ENCODE results near the gene AHCYL2.
"Not testable (repeated sequence)": the region's sequence is repeated elsewhere in the genome, so short reads cannot be mapped to it uniquely, and the experiment has no call there.

The AHCYL2 gene

DNA sequence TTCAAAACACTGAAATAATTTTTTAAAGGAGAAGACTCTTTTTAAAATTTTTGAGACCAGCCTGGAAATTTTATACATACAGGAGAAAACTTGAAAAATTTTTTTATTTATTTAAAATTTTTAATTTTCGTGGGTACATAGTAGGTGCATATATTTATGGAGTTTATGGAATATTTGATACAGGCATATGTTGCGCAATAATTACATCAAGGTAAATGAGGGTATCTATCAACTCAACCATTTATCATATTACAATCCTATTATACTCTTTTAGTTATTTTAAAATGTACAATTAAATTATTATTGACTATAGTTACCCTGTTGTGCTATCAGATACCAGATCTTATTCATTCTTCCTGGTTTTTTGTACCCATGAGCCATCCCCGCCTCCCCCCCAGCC is 75.1 kb downstream of the AHCYL2 start:
- in situ Hi-C loops (cut with MboI; ENCODE audit: low sequenced_read_pairs): loop anchor here (5.0 kb wide), 1 partner anchor 78 kb away; no protein-coding TSS in a partner anchor
- Histone ChIP-seq H3K4me1 (peaks cover 8% of the 10 kb centered on the region), H3K27me3 (ENCODE audit: low read depth) (no peaks in the 10 kb centered on the region), H3K4me3 (no peak overlapping the region), H3K36me3 (replicated peaks) (no peaks in the 10 kb centered on the region), H3K9me3 (no peaks in the 10 kb centered on the region)
- no peak for DNase-seq (ENCODE audit: low spot score in 2 of 2)

- H3K4me1 ChIP-seq; DNase-seq (ENCODE audit: low spot score in 2 of 2); H3K27me3 ChIP-seq (ENCODE audit: low read depth); H3K36me3 ChIP-seq (replicated peaks); H3K4me3 ChIP-seq; H3K9me3 ChIP-seq; in situ Hi-C loops (cut with MboI; ENCODE audit: low sequenced_read_pairs): not testable (repeated sequence)
Observed at GRCh38 chr7:129300299-129300698, 75.5 kb downstream of the AHCYL2 start.

DNA sequence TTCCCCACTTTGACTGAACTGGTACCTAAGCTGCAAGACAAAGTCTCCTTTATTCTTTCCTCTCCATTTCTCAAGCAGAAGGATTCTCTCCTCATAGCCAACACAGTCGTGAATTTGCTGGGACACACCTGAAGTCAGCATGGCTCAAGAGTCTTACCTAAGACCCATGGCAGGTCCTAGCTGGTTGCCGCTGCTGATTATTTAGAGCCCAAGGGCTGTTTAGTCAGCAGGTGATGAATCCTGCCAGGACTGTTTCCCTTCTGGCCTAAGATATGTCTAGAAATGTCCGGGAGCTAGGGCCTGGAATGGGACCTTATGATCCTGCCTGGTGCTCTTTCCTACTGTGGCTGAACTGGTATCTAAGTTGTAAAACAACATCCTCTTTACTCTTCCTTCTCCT is 82.8 kb downstream of the AHCYL2 start:
- H3K36me3 ChIP-seq (replicated peaks): no peaks in the 10 kb centered on the region
- DNase-seq (ENCODE audit: low spot score in 2 of 2): no peak
- peaks cover 13% of the 10 kb centered on the region for H3K4me1 ChIP-seq
- H3K27me3 ChIP-seq (ENCODE audit: low read depth): no peaks in the 10 kb centered on the region
- no peaks in the 10 kb centered on the region for H3K9me3 ChIP-seq
- H3K4me3 ChIP-seq: no peak overlapping the region
- in situ Hi-C loops (cut with MboI; ENCODE audit: low sequenced_read_pairs): no loop called here

GRCh38 chr7:129308047-129308446 is 83.2 kb downstream of the AHCYL2 start:
- Histone ChIP-seq H3K27me3 (ENCODE audit: low read depth) (no peaks in the 10 kb centered on the region), H3K4me3 (no peak overlapping the region), H3K36me3 (replicated peaks) (no peaks in the 10 kb centered on the region), H3K9me3 (no peaks in the 10 kb centered on the region), H3K4me1 (peaks cover 13% of the 10 kb centered on the region)
- no peak for DNase-seq (ENCODE audit: low spot score in 2 of 2)
- in situ Hi-C loops (cut with MboI; ENCODE audit: low sequenced_read_pairs): no loop called here

GRCh38 chr7:129311429-129311828 is 86.6 kb downstream of the AHCYL2 start:
- peak; percentile 33 to 47 for DNase-seq (ENCODE audit: low spot score in 2 of 2)
- no peaks in the 10 kb centered on the region for H3K27me3 ChIP-seq (ENCODE audit: low read depth)
- H3K4me3 ChIP-seq: no peak overlapping the region
- H3K9me3 ChIP-seq: no peaks in the 10 kb centered on the region
- peaks cover 9% of the 10 kb centered on the region for H3K4me1 ChIP-seq
- no peaks in the 10 kb centered on the region for H3K36me3 ChIP-seq (replicated peaks)
- in situ Hi-C loops (cut with MboI; ENCODE audit: low sequenced_read_pairs): no loop called here

DNA sequence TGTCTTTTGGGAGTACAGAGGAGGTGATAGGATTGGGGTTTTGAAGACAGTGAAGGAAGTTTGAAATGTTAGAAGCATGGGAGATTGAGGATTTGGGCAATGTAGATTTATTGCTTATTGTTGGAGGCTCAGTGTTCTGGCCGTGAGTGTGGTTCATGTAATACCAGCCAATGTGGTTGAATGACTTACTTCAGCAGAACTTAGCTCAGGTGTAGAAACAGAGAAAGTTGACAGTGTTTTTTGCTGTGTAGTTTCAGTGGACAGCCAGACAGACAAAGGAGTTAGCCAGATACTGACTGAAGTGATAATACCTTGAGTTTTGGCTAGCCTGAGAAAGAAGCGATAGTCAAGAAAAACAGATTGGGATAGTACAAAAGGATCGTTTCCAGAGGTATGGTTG is 88.5 kb downstream of the AHCYL2 start:
- no peaks in the 10 kb centered on the region for H3K9me3 ChIP-seq
- in situ Hi-C loops (cut with MboI; ENCODE audit: low sequenced_read_pairs): no loop called here
- H3K4me1 ChIP-seq: peaks cover 9% of the 10 kb centered on the region
- H3K36me3 ChIP-seq (replicated peaks): no peaks in the 10 kb centered on the region
- no peaks in the 10 kb centered on the region for H3K27me3 ChIP-seq (ENCODE audit: low read depth)
- H3K4me3 ChIP-seq: no peak overlapping the region
- DNase-seq (ENCODE audit: low spot score in 2 of 2): no peak

GRCh38 chr7:129315960-129316359 is 91.1 kb downstream of the AHCYL2 start:
- Histone ChIP-seq H3K4me1 (peaks cover 8% of the 10 kb centered on the region), H3K4me3 (no peak overlapping the region), H3K27me3 (ENCODE audit: low read depth) (no peaks in the 10 kb centered on the region), H3K36me3 (replicated peaks) (no peaks in the 10 kb centered on the region), H3K9me3 (no peaks in the 10 kb centered on the region)
- no peak for DNase-seq (ENCODE audit: low spot score in 2 of 2)
- in situ Hi-C loops (cut with MboI; ENCODE audit: low sequenced_read_pairs): no loop called here

- H3K4me1 ChIP-seq: no peaks in the 10 kb centered on the region
- no peaks in the 10 kb centered on the region for H3K36me3 ChIP-seq (replicated peaks)
- DNase-seq (ENCODE audit: low spot score in 2 of 2): no peak
- H3K27me3 ChIP-seq (ENCODE audit: low read depth): no peaks in the 10 kb centered on the region
- in situ Hi-C loops (cut with MboI; ENCODE audit: low sequenced_read_pairs): no loop called here
- H3K4me3 ChIP-seq: no peak overlapping the region
- no peaks in the 10 kb centered on the region for H3K9me3 ChIP-seq
Observed at GRCh38 chr7:129317450-129317849, 92.6 kb downstream of the AHCYL2 start.

- no peaks in the 10 kb centered on the region for H3K9me3 ChIP-seq
- no peaks in the 10 kb centered on the region for H3K4me1 ChIP-seq
- no peak overlapping the region for H3K4me3 ChIP-seq
- no peak for DNase-seq (ENCODE audit: low spot score in 2 of 2)
- H3K36me3 ChIP-seq (replicated peaks): no peaks in the 10 kb centered on the region
- no peaks in the 10 kb centered on the region for H3K27me3 ChIP-seq (ENCODE audit: low read depth)
- in situ Hi-C loops (cut with MboI; ENCODE audit: low sequenced_read_pairs): no loop called here
Observed at GRCh38 chr7:129327076-129327475, 102.2 kb downstream of the AHCYL2 start.

DNA sequence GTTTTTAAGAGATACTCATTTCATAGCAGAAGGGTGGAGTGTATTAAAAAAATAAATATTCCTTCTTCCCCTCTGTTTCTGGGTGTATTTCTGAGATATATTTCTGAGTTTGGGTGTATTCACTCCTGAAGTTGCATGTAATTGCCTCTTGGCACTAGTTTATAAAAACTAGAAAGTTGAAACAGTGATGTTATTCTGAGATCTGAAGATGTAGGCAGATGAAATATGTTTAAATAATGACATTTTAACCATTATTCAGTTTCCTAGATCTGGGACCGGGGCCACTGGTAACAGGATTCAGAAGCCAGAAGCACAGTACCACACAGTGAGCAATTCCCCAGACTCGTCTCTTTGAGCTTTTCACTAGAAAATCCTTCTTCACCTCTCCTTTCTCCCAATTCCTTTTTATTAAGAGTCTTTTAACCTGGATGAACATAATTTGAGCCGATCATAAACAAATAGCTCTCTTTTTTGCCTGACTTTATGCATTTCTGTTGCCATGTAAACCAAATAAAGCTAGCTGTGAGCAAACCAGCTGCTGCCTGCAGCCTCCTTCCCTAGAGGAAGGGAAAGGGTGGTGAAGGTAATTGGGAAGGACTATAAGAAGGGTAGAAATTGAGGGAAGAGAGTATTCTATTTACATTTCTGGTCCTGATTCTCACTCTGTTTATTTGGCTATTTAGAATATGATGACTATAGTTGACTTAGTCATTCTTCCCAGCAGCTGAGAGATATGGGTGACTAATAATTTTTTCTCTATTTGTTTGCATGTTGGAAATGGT is 107.6 kb downstream of the AHCYL2 start:
- H3K4me1 ChIP-seq: no peaks in the 10 kb centered on the region
- H3K9me3 ChIP-seq: no peaks in the 10 kb centered on the region
- H3K36me3 ChIP-seq (replicated peaks): no peaks in the 10 kb centered on the region
- no peak overlapping the region for H3K4me3 ChIP-seq
- in situ Hi-C loops (cut with MboI; ENCODE audit: low sequenced_read_pairs): no loop called here
- no peaks in the 10 kb centered on the region for H3K27me3 ChIP-seq (ENCODE audit: low read depth)
- DNase-seq (ENCODE audit: low spot score in 2 of 2): no peak

- Histone ChIP-seq H3K36me3 (replicated peaks) (no peaks in the 10 kb centered on the region), H3K9me3 (no peaks in the 10 kb centered on the region), H3K4me1 (no peaks in the 10 kb centered on the region), H3K4me3 (no peak overlapping the region), H3K27me3 (ENCODE audit: low read depth) (no peaks in the 10 kb centered on the region)
- DNase-seq (ENCODE audit: low spot score in 2 of 2): no peak
- in situ Hi-C loops (cut with MboI; ENCODE audit: low sequenced_read_pairs): no loop called here
Observed at GRCh38 chr7:129334473-129334872, 109.6 kb downstream of the AHCYL2 start.

DNA sequence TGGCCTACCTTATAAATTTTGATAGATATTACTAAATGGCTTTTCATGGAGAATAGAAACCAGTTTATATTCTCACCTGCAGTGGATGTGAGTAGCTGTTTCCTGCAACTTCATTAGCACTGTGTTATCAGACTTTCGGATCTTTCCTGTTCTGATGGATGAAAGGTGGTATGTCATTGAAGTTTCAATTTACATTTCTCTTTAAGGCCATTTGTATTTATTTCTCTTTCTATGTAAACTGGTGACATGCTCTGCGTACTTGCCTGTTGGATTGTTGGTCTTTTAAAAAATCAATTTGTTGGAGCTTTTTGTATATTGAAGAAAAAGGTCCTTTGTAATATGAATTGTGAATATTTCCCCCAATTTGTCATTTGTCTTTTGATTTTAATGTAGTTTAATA is 113.6 kb downstream of the AHCYL2 start:
- Histone ChIP-seq H3K9me3 (no peaks in the 10 kb centered on the region), H3K27me3 (ENCODE audit: low read depth) (no peaks in the 10 kb centered on the region), H3K4me3 (no peak overlapping the region), H3K4me1 (peaks cover 7% of the 10 kb centered on the region), H3K36me3 (replicated peaks) (no peaks in the 10 kb centered on the region)
- no peak for DNase-seq (ENCODE audit: low spot score in 2 of 2)
- in situ Hi-C loops (cut with MboI; ENCODE audit: low sequenced_read_pairs): no loop called here

- H3K9me3 ChIP-seq: no peaks in the 10 kb centered on the region
- no peak overlapping the region for H3K4me3 ChIP-seq
- in situ Hi-C loops (cut with MboI; ENCODE audit: low sequenced_read_pairs): no loop called here
- H3K4me1 ChIP-seq: peaks cover 7% of the 10 kb centered on the region
- no peaks in the 10 kb centered on the region for H3K27me3 ChIP-seq (ENCODE audit: low read depth)
- DNase-seq (ENCODE audit: low spot score in 2 of 2): no peak
- no peaks in the 10 kb centered on the region for H3K36me3 ChIP-seq (replicated peaks)
Observed at GRCh38 chr7:129341212-129341611, 116.4 kb downstream of the AHCYL2 start.

DNA sequence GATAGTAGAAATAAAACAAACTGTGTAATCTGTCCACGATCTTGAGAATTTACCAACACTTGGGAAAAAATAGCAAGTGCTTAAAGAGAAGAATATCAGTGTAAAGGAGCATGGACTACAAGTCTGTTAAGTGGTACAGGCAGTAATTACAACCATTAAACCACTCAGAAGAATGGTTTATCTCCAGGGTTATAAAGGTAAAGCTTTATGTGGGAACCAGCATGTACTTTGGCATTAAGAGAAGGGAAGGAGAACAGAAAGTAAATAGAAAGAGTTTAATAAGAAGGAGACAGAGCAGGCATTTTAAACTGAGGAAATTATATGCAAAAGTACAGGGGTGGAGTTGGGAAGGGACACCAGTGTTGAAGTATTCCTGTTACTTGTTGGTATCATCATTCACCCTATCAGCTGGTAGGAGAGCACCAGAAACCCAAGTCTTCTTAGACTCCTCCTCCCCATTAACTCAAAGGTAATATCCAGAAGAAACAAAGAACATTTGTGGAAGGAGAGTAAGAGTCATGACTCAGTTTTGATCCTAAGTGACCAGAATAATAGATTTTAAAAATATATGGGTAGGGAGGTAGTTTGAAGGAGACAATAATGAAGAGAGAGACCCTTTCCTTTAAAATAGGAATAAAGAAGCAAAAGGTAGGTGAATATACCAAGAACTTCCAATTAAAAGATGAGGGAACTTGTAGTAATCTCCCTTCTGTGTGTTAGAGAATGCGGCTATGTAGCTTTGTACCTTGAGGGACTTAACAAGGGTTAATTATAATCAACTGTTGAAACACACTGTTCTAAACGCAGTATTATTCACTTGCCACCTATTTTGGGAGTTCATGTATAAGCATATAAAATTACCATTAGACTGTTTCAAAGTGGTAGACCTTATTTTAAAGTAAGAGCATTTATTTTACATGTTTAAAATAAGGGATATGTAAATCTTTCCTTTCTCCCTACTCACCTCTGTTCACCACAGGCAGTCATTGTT is 117.3 kb downstream of the AHCYL2 start:
- no peak for DNase-seq (ENCODE audit: low spot score in 2 of 2)
- in situ Hi-C loops (cut with MboI; ENCODE audit: low sequenced_read_pairs): no loop called here
- H3K9me3 ChIP-seq: no peaks in the 10 kb centered on the region
- no peak overlapping the region for H3K4me3 ChIP-seq
- no peaks in the 10 kb centered on the region for H3K27me3 ChIP-seq (ENCODE audit: low read depth)
- no peaks in the 10 kb centered on the region for H3K36me3 ChIP-seq (replicated peaks)
- H3K4me1 ChIP-seq: peaks cover 7% of the 10 kb centered on the region

Data from HAP-1 (cell line).